ENCODE measurements around the gene GNPAT. TPM values are rescaled to one million over a fixed set of nuclear protein-coding genes. Genes with fewer than 3 reads are reported as not detected.

Gene GNPAT
- total and polyA plus RNA-seq, 2 of the 8 experiments (the other 6 are each of a cell fraction or from before 2014, with no cell fraction given), result 22.9 to 47.4 TPM

GRCh38 chr1:231318568-231318967 is 77.6 kb downstream of the GNPAT start:
- WGBS, 2 experiments (ENCODE audit: extremely low coverage in 1 of 2, insufficient coverage in 1 of 2, insufficient read length in 1 of 2, insufficient replicate concordance in 2 of 2, low coverage in 1 of 2, low lambda C conversion rate in 2 of 2, missing lambda C conversion rate in 1 of 2), result 84% methylated on average over 4 of the region's 4 CpGs; no CpG with 5 or more reads in 1 of the 2 experiments
- no peak for TF ChIP-seq TCF12 (IDR thresholded peaks at IDR 0.05; ENCODE audit: low read depth, low read length)
- no peak for TF ChIP-seq ATF3 (IDR thresholded peaks at IDR 0.05; ENCODE audit: insufficient read depth, low read depth, low read length)
- TF ChIP-seq POLR2AphosphoS5 (IDR thresholded peaks at IDR 0.05; ENCODE audit: low read depth, low read length), result no peak
- TF ChIP-seq FOSL1 (IDR thresholded peaks at IDR 0.05; ENCODE audit: insufficient read depth, low read depth, low read length), result no peak
- no peak for TF ChIP-seq GTF2F1 (IDR thresholded peaks at IDR 0.05; ENCODE audit: borderline replicate concordance, low read depth, low read length)
- TF ChIP-seq SAP30 (IDR thresholded peaks at IDR 0.05; ENCODE audit: insufficient read depth, insufficient replicate concordance, low read length), result no peak
- TF ChIP-seq BRCA1 (IDR thresholded peaks at IDR 0.05; ENCODE audit: low read depth, low read length), result no peak
- no peak for TF ChIP-seq KDM5A (IDR thresholded peaks at IDR 0.05; ENCODE audit: low read length)
- no peak for TF ChIP-seq RAD21 (IDR thresholded peaks at IDR 0.05 in 1 of 2, conservative IDR thresholded peaks at IDR 0.05 in 1 of 2; ENCODE audit: low read depth in 2 of 2, low read length in 2 of 2)
- no peak for TF ChIP-seq CBX8 (IDR thresholded peaks at IDR 0.05; ENCODE audit: borderline replicate concordance, low read depth, low read length)
- TF ChIP-seq CBX5 (IDR thresholded peaks at IDR 0.05; ENCODE audit: low read depth, low read length), result no peak
- no peak for TF ChIP-seq USF2 (IDR thresholded peaks at IDR 0.05; ENCODE audit: low read length)

More at GRCh38 chr1:231318568-231318967, 77.6 kb downstream of the GNPAT start:
- no peak overlapping the region for H3K9ac ChIP-seq (replicated peaks in 1 of 4; ENCODE audit: extremely low read depth in 1 of 4, low read depth in 3 of 4, low read length in 3 of 4)
- no peak overlapping the region for H3K23ac ChIP-seq (ENCODE audit: insufficient read length)
- H2AK5ac ChIP-seq (ENCODE audit: low read depth, low read length), result no peak overlapping the region
- H3K18ac ChIP-seq (ENCODE audit: extremely low read depth, low read length), result no peak overlapping the region
- H3K14ac ChIP-seq (ENCODE audit: insufficient read length), result no peak overlapping the region
- H4K20me1 ChIP-seq (replicated peaks in 1 of 2; ENCODE audit: control insufficient read depth in 1 of 2, insufficient read depth in 2 of 2, low read length in 2 of 2), result no peaks in the 10 kb centered on the region
- no peak overlapping the region for H3K4me2 ChIP-seq (ENCODE audit: insufficient read depth in 1 of 2, low read depth in 2 of 2, low read length in 2 of 2)
- H3K4ac ChIP-seq (replicated peaks; ENCODE audit: insufficient read length, low read depth, low read length), result no peak overlapping the region
- no peak overlapping the region for H4K8ac ChIP-seq (ENCODE audit: extremely low read depth, insufficient read depth, low read length)
- H3K56ac ChIP-seq (replicated peaks; ENCODE audit: insufficient read length, low read depth, low read length), result no peak overlapping the region
- H2BK20ac ChIP-seq (ENCODE audit: low read length), result no peak overlapping the region
- no peak overlapping the region for H2BK120ac ChIP-seq (replicated peaks; ENCODE audit: low read depth, low read length)
- H2AFZ ChIP-seq (ENCODE audit: low read length), result no peak overlapping the region
- no peak overlapping the region for H3K4me3 ChIP-seq (ENCODE audit: extremely low read depth in 1 of 4, insufficient read depth in 2 of 4, low read depth in 3 of 4, low read length in 4 of 4)
- H3K27me3 ChIP-seq (replicated peaks in 1 of 4; ENCODE audit: control insufficient read depth in 3 of 4, extremely low read depth in 1 of 4, insufficient read depth in 3 of 4, low read length in 3 of 4), result no peaks in the 10 kb centered on the region
- no peaks in the 10 kb centered on the region for H3K23me2 ChIP-seq (ENCODE audit: low read depth, low read length)
- FAIRE-seq (no peak), DNase-seq (ENCODE audit: low read depth in 1 of 2, low spot score in 2 of 2) (no peak)
- ChIA-PET CTCF (ENCODE audit: partially characterized antibody) (interaction anchor here (0.9 to 6.7 kb wide), 2 partner anchors 37 to 272 kb away, joined by 3 to 23 read pairs; no protein-coding TSS in a partner anchor), POLR2A (ENCODE audit: partially characterized antibody) (interaction anchor here (0.9 to 2.3 kb wide), 2 partner anchors 10 to 18 kb away, joined by 3 to 7 read pairs; no protein-coding TSS in a partner anchor)
- peaks cover 0 to 4% of the 10 kb centered on the region in 2 experiments; a peak in 1 of 4 replicates for H3K9me3 ChIP-seq (ENCODE audit: insufficient read depth in 2 of 2, low read depth in 1 of 2, low read length in 1 of 2)
- H3K36me3 ChIP-seq (ENCODE audit: control insufficient read depth in 2 of 4, insufficient read depth in 4 of 4, low read length in 3 of 4), result no peaks in the 10 kb centered on the region
- H3K79me1 ChIP-seq (ENCODE audit: low read depth, low read length), result no peaks in the 10 kb centered on the region
- H3K79me2 ChIP-seq (ENCODE audit: control insufficient read depth in 1 of 2, insufficient read depth in 2 of 2, low read length in 2 of 2), result no peaks in the 10 kb centered on the region
- H4K91ac ChIP-seq (replicated peaks; ENCODE audit: insufficient read length, low read length), result no peak overlapping the region
- H2BK5ac ChIP-seq (ENCODE audit: low read depth, low read length), result no peak overlapping the region
- H3K4me1 ChIP-seq (replicated peaks in 1 of 4; ENCODE audit: control insufficient read depth in 3 of 4, insufficient read depth in 4 of 4, low read length in 3 of 4), result no peaks in the 10 kb centered on the region
- H3K27ac ChIP-seq (ENCODE audit: low read depth, low read length), result no peak overlapping the region
- no peak overlapping the region for H4K5ac ChIP-seq (ENCODE audit: insufficient read length, low read depth, low read length)
- H2BK12ac ChIP-seq (ENCODE audit: low read depth, low read length), result no peak overlapping the region
- H2BK15ac ChIP-seq (ENCODE audit: low read length), result no peak overlapping the region
